Measurements from ENCODE around the gene HLA-E.
"Not testable (repeated sequence)": the region's sequence is repeated elsewhere in the genome, so short reads cannot be mapped to it uniquely, and the experiment has no call there.

HLA-E gene

GRCh38 chr6:30508890-30509736 is 19.8 kb downstream of the HLA-E start:
- DNase-seq, result peak; percentile 81

- DNase-seq, result no peak
Observed at GRCh38 chr6:30510419-30511168, 21.3 kb downstream of the HLA-E start.

DNA sequence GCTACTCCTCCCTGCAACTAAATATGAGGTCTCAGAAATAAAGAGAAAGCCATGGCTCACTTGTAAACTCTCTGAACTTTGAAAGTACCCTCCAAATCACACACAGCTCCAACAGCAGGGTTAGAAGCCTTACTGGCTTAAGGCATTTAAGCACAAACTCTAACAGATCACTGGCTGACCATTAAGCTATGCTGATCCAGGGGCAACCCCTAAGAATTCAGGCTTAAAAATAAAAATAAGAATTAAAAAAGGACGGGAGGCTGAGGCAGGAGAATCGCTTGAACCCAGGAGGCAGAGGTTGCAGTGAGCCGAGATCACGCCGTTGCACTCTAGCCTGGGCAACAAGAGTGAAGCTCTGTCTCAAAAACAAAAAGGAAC is 21.8 kb downstream of the HLA-E start:
- no peak for DNase-seq

- DNase-seq, result no peak
Observed at GRCh38 chr6:30513451-30513850, 24.1 kb downstream of the HLA-E start.

- DNase-seq, result no peak
Observed at GRCh38 chr6:30515106-30515505, 25.8 kb downstream of the HLA-E start.

DNA sequence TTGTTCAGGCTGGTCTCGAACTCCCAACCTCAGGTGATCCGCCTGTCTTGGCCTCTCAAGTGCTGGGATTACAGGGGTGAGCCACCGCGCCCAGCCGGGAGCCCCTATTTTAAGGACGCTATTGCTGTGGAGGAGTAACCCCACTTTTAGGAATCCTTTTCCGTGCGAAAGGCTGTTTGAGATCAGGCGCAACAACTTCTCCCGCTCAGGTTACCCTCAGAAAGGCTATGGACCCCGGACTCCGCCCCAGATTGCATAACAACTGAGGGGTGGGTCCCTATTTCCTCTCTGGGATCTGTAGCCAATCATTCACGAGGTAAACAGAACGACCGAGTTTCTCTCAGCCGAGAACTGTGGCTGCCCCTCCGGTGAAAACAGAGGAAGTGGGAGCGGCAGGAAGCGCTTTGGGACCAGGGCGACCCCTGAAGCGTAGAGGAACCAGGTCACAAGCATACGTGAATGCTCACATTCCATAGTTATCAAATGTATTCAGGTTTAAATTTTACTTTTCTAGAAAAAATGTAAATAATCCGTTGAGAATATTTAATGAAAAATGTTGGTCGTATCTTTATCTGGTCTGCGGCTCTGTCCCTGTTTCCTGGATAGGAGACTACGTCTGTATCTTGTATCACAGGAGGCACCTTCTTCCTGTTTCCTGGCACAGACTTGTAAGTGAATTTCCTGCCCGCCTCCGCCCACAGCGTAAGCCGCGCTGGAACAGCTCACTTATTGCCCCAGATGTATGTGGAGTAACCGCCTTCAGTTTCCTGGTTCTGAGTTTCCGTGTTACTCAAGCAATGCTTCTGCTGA is 26.8 kb downstream of the HLA-E start:
- peak; percentile 95 for DNase-seq

DNA sequence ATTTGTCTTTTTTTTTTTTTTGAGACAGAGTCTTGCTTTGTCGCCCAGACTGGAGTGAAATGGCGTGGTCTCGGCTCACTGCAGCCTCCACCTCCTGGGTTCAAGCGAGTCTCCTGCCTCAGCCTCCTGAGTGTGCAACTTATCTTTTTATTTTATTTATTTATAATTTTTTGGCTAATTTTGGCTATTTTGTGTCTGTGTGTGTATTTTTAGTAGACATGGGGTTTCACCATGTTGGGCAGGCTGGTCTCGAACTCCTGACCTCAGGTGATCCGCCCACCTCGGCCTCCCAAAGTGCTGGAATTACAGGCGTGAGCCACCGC is 27.4 kb downstream of the HLA-E start:
- not testable (repeated sequence) for DNase-seq

DNA sequence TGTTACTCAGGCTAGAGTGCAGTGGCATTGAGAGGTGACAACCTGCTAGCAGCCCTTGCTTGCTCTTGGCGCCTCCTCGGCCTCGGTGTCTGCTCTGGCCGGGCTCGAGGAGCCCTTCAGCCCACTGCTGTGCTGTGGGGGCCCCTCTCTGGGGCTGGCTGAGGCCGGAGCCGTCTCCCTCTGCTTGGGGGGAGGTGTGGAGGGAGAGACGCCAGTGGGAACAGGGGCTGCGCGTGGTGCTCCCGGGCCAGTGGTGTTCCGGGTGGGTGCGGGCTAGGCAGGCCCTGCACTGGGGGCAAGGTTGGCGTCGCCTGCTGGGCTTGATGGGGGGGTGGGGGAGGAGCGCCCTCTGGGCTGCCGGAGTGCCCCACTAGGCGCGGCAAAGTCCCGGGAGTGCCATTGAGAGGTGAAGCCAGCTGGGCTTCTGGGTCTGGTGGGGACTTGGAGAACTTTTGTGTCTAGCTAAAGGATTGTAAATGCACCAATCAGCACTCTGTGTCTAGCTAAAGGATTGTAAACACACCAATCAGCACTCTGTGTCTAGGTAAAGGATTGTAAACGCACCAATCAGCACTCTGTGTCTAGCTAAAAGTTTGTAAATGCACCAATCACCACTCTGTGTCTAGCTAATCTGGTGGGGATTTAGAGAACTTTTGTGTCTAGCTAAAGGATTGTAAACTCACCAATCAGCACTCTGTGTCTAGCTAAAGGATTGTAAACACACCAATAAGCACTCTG is 28.6 kb downstream of the HLA-E start:
- DNase-seq, result not testable (repeated sequence)

- DNase-seq, result peak; percentile 46
Observed at GRCh38 chr6:30518505-30519145, 29.3 kb downstream of the HLA-E start.

- DNase-seq, result no peak
Observed at GRCh38 chr6:30520522-30520921, 31.2 kb downstream of the HLA-E start.

GRCh38 chr6:30521082-30521481 is 31.8 kb downstream of the HLA-E start:
- DNase-seq, result not testable (repeated sequence)

DNA sequence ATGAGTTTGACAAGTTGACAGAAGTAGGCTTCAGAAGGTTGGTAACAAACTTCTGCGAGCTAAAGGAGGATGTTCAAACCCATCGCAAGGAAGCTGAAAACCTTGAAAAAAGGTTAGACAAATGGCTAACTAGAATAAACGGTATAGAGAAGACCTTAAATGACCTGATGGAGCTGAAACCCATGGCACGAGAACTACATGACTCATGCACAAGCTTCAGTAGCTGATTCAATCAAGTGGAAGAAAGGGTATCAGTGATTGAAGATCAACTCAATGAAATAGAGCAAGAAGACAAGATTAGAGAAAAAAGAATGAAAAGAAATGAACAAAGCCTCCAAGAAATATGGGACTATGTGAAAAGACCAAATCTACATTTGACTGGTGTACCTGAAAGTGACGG is 32.6 kb downstream of the HLA-E start:
- not testable (repeated sequence) for DNase-seq

DNA sequence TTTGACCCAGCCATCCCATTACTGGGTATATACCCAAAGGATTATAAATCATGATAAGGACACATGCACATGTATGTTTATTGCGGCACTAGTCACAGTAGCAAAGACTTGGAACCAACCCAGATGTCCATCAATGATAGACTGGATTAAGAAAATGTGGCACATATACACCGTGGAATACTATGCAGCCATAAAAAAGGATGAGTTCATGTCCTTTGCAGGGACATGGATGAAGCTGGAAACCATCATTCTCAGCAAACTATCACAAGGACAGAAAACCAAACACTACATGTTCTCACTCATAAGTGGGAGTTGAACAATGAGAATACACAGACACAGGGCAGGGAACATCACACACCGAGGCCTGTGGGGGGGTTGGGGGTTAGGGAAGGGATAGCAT is 37.1 kb downstream of the HLA-E start:
- not testable (repeated sequence) for DNase-seq

DNA sequence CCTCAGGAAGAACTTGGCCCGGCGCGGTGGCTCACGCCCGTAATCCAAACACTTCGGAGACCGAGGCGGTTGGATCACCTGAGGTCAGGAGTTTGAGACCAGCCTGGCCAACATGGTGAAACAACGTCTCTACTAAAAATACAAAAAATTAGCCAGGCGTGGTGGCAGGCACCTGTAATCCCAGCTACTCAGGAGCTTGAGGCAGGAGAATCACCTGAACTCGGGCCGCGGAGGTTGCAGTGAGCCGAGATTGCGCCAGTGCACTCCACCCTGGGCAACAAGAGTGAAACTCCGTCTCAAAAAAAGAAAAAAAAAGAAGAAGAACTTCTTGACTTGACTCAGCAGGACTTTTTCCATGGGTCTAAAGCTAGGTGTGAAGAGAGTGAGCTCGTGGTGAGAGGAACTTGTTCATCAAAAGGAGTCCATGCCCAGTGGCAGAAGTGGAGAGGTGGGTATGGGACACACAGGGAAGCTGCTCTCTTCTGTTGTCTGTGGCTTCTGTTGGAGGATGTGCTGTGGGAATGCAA is 40.1 kb downstream of the HLA-E start:
- peak; percentile 32 for DNase-seq

- DNase-seq, result no peak
Observed at GRCh38 chr6:30530014-30530413, 40.7 kb downstream of the HLA-E start.

DNA sequence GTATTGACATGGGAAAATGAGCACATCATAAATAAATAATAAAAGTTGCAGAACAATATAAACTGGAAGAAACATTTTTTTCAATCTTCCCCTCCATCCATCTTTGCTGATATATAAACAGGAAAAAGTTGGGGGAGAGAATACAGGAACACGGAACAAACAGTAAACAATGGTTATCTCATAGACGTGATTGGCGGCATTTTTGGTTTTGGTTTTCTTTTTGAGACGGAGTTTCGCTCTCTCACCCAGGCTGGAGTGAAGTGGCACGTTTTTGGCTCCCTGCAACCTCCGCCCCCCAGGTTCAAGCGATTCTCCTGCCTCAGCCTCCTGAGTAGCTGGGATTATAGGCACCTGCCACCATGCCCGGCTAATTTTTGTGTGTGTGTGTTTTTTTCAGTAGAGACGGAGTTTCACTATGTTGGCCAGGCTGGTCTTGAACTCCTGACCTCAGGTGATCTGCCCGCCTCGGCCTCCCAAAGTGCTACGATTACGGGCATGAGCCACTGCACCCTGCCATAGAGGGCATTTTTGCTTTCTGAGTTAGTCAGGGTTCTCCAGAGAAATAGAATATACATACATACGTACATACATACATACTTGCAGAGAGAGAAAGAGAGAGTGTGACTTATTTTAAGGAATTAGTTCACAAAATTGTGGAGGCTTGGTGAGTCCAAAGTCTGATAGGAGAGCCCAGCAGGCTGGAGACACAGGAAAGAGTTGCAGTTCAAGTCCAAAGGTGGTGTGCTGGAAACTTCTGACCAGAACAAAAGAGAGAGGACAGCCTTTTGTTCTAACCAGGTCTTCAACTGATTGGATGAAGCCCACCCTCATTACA is 44.4 kb downstream of the HLA-E start:
- peak; percentile 64 for DNase-seq

DNA sequence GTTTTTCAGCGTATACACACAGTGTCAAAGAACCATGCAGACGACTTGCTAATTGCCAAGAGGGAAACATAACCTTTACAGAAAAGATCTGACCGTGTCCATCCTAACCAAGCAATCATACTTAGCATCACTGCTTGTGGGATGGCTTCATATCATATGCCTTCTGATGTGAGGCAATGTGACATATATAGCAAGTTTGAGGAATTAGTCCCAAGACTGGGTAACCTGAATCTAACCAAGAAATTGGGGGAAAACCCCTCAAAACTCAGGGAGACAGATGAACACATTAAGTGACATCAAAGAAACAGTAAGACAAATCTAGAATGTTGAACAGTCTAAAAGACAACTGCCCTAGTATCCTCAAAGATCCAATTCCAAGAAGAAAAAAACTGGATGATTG is 48.6 kb downstream of the HLA-E start:
- no peak for DNase-seq

DNA sequence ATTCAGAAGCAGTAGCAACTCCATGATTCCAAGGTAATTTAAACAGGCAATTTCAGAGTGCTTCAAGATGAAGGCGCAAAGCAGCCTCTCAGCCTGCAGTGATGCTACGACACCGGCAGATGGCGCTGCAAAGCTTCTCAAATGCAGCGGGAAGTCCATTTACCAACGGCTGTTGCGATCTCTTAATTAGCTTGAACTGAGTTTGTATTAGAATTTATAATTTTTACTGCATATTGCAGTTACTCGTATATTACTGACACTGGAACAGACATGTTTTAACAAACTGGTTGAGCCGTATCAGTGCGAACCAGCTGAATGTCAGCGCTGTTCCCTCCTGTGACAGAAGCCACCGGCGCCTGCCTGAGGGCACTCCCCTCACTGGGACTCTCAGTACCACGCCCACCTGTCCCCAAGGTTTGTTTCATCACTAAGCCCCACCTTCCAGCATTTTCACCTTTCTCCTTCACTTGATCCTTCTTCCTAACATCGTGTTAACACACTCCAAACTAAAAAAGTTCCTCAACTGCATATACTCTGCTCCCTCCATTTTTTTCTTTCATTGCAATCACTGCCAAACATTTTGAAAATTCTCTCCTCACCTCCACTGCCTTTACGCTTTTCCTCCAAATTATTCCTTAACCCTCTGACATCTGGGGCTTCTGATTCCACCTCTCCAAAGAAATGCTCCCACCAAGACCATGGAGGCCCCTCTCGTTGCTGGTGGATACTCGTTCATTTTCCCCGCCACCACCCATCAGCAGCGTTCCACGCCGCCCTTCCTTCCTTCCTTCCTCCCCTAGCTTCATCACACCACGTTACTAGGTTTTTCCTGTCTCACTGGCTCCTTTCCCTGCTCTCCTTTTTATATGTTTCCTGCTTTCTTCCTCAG is 52.5 kb downstream of the HLA-E start:
- DNase-seq, result peak; percentile 89

- peak; percentile 66 for DNase-seq
Observed at GRCh38 chr6:30542404-30542725, 53.1 kb downstream of the HLA-E start.

- DNase-seq, result peak; percentile 30
Observed at GRCh38 chr6:30542915-30543314, 53.6 kb downstream of the HLA-E start.
